HFFc6 (cell line): Measurements from ENCODE around the gene CCSER2. TPM values are rescaled to one million over a fixed set of nuclear protein-coding genes. Genes with fewer than 3 reads are reported as not detected.

Experiments used
- DNase-seq: peaks from one replicate; pipeline ENCODE4 v3.0.0-alpha.2; 2018
- H3K27ac Mint-ChIP-seq: 2 replicates; pipeline ENCODE4 v1.8.0; 2020; ENCODE audit warnings: mild to moderate bottlenecking, mixed read lengths
- H3K27me3 Mint-ChIP-seq: 2 replicates; pipeline ENCODE4 v1.8.0; 2021; ENCODE audit warnings: mild to moderate bottlenecking, moderate library complexity, mixed read lengths; ENCODE audit not compliant: insufficient read depth
- H3K36me3 Mint-ChIP-seq: 2 replicates; pipeline ENCODE4 v1.8.0; 2021; ENCODE audit warnings: low read depth, mixed read lengths
- H3K4me1 Mint-ChIP-seq: 2 replicates; pipeline ENCODE4 v1.8.0; 2020; ENCODE audit warnings: low read depth, mixed read lengths
- H3K4me3 Mint-ChIP-seq: 2 replicates; pipeline ENCODE4 v1.8.0; 2020; ENCODE audit warnings: mild to moderate bottlenecking, moderate library complexity, mixed read lengths
- H3K9me3 Mint-ChIP-seq: 2 replicates; pipeline ENCODE4 v1.8.0; 2020; ENCODE audit warnings: mild to moderate bottlenecking, mixed read lengths
- total RNA-seq, 6 experiments: library from RNA; stranded (reverse); fragmentation: NEBNext Ultra II Directional; extraction: Animal tissue kit (Norgen Biotek cat#: 25700); gene quantifications; 2 replicates in 1 of 6; 3 replicates in 5 of 6; pipeline ENCODE4 v1.2.3, GENCODE V29; 2021
- TF ChIP-seq, protein P1 (sequence below): fragments of 200-600 bp; sonication (generic); IDR thresholded peaks from 2 replicates; pipeline ENCODE4 v1.5.0; 2021; ENCODE audit warnings: antibody characterized with exemption, mild to moderate bottlenecking

CCSER2 gene
- total RNA-seq, 6 experiments from 2014 or later: 36.1 to 46.9 (median 43.0) TPM

DNA sequence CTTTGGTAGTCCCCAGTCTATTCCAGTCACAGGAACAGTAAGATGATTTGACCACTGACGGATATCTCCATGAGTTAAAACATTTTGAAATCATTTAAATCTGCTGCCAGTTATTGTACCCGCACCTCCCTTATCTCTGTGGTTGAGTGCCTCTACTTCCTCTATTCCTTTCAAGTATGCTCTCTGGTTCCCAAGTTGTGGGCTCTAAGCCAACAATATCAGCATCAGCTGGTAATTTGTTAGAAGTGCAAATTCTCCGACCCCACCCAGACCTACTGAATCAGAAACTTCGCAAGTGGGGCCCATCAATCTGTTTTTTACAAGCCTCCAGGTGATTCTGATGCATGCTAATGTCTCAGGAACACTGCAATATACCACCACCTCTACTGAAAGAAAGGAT is 235.5 kb downstream of the CCSER2 start:
- H3K4me3 Mint-ChIP-seq: no peak overlapping the region
- no peaks in the 10 kb centered on the region for H3K9me3 Mint-ChIP-seq
- no peak overlapping the region for H3K27ac Mint-ChIP-seq
- TF ChIP-seq, protein P1, sequence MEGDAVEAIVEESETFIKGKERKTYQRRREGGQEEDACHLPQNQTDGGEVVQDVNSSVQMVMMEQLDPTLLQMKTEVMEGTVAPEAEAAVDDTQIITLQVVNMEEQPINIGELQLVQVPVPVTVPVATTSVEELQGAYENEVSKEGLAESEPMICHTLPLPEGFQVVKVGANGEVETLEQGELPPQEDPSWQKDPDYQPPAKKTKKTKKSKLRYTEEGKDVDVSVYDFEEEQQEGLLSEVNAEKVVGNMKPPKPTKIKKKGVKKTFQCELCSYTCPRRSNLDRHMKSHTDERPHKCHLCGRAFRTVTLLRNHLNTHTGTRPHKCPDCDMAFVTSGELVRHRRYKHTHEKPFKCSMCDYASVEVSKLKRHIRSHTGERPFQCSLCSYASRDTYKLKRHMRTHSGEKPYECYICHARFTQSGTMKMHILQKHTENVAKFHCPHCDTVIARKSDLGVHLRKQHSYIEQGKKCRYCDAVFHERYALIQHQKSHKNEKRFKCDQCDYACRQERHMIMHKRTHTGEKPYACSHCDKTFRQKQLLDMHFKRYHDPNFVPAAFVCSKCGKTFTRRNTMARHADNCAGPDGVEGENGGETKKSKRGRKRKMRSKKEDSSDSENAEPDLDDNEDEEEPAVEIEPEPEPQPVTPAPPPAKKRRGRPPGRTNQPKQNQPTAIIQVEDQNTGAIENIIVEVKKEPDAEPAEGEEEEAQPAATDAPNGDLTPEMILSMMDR: no peak
- H3K27me3 Mint-ChIP-seq: peaks cover 4% of the 10 kb centered on the region; the same call in 1 of the 2 replicates
- DNase-seq: no peak
- no peaks in the 10 kb centered on the region for H3K4me1 Mint-ChIP-seq
- no peaks in the 10 kb centered on the region for H3K36me3 Mint-ChIP-seq

DNA sequence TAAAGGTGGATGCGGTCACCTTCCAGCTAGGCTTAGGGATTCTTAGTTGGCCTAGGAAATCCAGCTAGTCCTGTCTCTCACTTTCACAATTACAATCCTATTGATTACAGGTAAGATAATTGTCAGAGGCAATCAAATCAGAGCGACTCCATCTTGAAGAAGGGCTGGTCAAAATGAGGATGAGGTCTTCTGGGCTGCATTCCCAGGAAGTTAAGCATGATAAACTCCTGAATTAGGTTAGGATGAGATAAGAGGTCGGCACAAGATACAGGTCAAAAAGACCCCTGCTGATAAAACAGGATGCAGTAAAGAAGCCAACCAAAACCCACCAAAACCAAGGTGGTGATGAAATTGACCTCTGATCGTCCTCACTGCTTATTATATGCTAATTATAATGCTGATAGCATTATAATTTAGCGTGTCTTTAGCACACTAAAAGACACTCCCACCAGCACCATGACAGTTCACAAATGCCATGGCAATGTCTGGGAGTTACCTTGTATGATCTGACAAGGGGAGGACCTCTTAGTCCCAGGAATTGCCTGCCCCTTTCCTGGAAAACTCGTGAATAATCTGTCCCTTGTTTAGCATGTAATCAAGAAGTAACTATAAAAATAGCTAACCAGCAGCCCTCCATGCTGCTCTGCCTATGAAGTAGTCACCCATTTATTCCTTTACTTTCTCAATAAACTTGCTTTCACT is 237.6 kb downstream of the CCSER2 start:
- Mint-ChIP-seq H3K27me3 (peaks cover 4% of the 10 kb centered on the region; the same call in 1 of the 2 replicates), H3K4me3 (no peak overlapping the region), H3K4me1 (no peaks in the 10 kb centered on the region), H3K27ac (no peak overlapping the region), H3K9me3 (0 out of 2 replicates have a peak, but pooled peaks cover 3% of the 10 kb centered on the region), H3K36me3 (no peaks in the 10 kb centered on the region)
- TF ChIP-seq, protein P1: no peak
- no peak for DNase-seq

DNA sequence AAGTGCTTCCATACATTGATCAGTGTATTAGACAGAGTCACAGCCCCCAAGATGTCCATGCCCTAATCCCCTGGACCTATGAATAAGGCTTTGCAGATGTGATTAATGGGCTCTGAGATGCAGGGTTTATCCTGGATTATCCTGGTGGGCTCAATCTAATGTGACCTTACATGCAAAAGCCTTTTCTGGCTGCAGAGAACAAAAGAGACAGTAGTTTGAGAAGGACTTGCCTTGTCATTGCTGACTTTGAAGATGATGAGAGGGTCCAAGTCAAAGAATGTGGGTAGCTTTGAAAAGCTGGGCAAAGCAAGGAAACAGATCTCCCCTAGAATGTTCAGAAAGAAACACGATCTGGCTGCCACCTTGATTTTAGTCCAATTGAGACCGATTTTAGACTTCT is 238.7 kb downstream of the CCSER2 start:
- DNase-seq: no peak
- no peaks in the 10 kb centered on the region for H3K36me3 Mint-ChIP-seq
- peaks cover 4% of the 10 kb centered on the region; the same call in 1 of the 2 replicates for H3K27me3 Mint-ChIP-seq
- H3K9me3 Mint-ChIP-seq: 0 out of 2 replicates have a peak, but pooled peaks cover 3% of the 10 kb centered on the region
- no peaks in the 10 kb centered on the region for H3K4me1 Mint-ChIP-seq
- H3K4me3 Mint-ChIP-seq: no peak overlapping the region
- H3K27ac Mint-ChIP-seq: no peak overlapping the region
- TF ChIP-seq, protein P1: no peak

Other genes with a start within 250 kb of the CCSER2 start
- gene GHITM, start 189.1 kb upstream of the CCSER2 start, total RNA-seq: 100 to 1,000 TPM; 137 to 155 (median 142) TPM
- not detected for gene GPR15LG, start 154.8 kb upstream of the CCSER2 start, total RNA-seq
- not detected for gene CDHR1, start 134.1 kb upstream of the CCSER2 start, total RNA-seq
- gene LRIT2, start 103.0 kb upstream of the CCSER2 start, total RNA-seq: not detected
- not detected for gene LRIT1, start 87.0 kb upstream of the CCSER2 start, total RNA-seq
- gene RGR, start 83.5 kb upstream of the CCSER2 start, total RNA-seq: not detected